GM19397 (cell line): ENCODE measurements around the gene EVX1.

Experiments
- ATAC-seq: cut with Tn5 transposase; IDR thresholded peaks from one replicate; pipeline ENCODE4 v1.9.1; 2021; ENCODE audit warnings: mild to moderate bottlenecking, moderate library complexity; ENCODE audit not compliant: unreplicated experiment

Gene EVX1

GRCh38 chr7:27224983-27225934, 17.3 kb upstream of the EVX1 start:
- ATAC-seq, result no peak

DNA sequence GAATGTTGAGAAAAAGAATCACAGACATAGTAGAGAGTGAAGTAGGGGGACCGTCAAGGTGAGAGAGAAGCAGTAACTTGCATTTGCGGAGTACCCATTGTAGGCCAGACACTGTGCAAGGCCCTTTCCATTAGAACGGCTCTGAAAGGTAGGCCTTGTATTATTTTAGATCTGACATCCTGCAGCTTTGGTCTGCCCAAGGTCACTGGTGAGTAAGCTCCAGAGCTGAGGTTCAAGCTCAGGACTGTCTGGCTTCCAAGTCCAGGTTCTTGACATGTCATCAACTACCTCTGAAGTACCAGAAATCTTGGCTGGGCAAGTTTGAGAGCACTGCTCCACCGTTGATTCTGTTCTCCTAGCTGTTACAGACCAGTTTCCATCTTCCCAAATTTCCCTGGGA, 13.2 kb upstream of the EVX1 start:
- ATAC-seq, result no peak

DNA sequence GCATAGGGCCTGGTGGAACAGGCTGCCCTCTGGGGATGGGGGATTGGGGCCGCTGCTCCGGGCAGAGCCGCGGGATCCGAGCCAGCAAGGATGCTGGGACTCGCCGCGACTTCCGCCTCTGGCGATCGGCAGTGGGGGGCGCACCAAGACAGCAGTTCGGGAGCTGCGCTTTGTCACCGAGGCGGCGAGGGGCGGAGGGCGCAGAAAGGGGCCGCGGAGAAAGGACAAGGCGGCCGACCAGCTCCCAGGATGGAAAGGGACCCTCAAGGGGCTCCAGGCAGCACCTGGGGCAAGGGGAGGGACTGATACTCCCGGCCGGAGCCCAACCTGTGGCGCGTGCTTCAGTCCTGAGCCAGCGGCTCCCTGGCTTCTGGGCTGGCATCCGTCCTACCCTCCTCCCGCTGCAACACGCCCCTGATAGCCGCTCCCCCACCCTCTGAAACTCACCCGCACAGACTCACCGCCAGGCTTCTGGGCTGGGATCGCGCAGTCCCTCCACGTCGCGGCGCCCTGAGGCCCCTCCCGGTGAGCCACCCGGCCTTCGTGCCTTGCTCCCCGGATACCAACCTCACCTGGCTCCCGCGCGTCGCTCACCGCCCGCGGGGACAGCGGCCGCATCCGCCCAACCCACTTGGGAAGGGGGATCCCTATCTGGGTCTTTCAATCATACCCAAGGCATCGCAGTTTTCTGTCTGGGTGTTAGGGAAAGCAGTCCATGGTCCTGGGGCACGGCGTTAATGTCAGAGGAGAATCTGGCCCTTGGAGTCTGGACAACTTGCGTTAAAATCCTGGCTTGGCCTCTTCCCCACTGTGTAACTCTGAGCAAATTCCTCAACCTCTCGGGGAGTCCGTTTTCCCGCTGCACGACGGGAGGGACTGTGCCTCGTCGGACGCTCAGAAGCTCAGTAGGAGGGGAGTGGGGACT, 7.0 kb upstream of the EVX1 start:
- ATAC-seq, result no peak

DNA sequence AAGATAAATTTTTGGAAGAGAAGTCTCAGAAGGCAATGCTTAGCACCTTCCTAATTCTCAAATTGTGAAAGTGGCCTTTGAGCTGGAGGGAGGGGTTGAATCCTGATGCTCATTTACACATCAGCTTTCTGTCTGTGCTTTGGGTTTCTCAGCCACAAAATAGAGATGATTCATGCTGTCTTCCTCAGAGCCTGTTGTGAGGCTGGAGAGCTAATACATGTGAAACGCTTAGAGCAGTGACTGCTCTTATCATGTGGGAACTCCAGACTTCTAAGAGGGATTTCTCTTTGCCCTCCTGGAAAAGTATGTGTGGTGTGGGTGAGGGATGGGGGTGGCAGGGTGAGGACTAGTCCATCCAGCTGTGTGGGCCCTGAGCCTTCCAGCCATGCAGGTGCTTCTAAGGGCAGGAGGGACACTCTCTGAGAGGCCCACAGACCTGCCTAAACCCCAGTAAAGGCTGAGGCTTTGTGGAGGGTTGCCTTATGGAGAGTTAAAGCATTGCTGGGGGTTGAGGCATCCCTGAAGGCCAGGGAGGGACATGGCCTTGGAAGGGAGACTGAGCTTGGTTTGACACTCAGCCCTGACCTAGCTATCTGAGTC, 4.8 kb upstream of the EVX1 start:
- ATAC-seq, result no peak

- no peak for ATAC-seq
Observed at GRCh38 chr7:27238979-27239386, 3.6 kb upstream of the EVX1 start.

DNA sequence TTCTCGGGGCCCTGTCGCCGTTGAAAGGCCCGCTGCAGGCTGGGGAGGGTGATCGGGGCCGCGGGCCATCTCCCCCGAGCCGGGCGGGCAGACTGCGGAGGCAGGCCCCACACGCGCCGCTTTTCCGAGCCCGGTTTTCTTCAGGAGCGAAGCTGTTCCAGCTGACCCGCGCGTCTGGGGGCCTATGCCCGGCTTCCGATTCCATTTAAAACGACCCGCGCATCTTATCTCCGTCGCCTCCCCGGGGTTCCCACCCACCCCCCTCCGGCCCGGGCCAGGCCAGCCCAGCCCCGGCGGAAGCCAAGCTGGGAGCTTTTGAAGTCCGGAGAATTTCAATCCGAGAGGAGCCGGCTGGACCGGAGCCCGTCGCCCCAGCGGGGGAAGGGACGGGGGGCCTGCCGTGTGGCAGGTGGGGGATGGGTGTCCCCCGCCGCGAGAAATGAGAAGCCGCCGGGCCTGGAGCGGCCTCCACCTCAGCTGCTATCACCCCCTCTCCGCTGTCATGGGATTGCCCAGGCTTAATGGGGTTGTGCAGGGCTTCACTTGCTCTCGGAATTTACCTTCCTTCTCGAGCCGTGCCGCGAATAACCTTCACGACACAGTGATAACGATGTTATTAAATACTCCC, 3.1 kb upstream of the EVX1 start:
- ATAC-seq, result no peak

- no peak for ATAC-seq
Observed at GRCh38 chr7:27240015-27240731, 2.4 kb upstream of the EVX1 start.

- no peak for ATAC-seq
Observed at GRCh38 chr7:27241189-27242056, 1.2 kb upstream of the EVX1 start.

GRCh38 chr7:27242154-27242553, 448 bp upstream of the EVX1 start:
- ATAC-seq, result no peak

GRCh38 chr7:27243340-27244163, 950 bp downstream of the EVX1 start:
- ATAC-seq, result no peak

DNA sequence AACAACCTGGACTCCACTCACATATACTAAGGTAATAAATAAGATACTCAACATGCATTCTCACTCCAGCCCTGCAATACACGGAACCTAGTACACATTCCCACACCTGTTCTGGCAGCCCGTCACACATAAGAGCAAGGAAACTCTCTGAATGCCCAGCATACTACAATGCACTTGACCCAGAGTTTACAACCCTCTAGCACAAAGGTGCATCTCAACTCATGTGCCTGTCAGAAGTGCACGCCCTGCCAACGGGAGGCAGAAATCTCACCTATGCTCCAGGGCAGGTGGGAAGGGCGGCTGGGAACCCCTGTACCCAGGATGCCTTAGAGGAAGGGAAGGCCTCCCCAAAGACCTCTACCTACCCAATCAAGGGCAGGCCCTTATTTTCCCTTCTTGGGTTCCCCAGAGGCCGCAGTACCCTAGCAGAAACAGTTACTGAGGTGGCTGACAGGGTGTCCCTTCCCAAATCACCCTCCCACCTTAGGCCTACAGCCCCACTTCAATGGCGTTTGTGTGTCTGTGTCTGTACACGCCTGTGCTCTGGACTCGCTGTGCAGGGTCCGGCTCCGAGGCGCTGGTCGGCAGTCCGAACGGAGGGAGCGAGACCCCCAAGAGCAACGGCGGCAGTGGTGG, 2.0 kb downstream of the EVX1 start:
- ATAC-seq, result no peak

GRCh38 chr7:27245124-27245797, 2.7 kb downstream of the EVX1 start:
- no peak for ATAC-seq

DNA sequence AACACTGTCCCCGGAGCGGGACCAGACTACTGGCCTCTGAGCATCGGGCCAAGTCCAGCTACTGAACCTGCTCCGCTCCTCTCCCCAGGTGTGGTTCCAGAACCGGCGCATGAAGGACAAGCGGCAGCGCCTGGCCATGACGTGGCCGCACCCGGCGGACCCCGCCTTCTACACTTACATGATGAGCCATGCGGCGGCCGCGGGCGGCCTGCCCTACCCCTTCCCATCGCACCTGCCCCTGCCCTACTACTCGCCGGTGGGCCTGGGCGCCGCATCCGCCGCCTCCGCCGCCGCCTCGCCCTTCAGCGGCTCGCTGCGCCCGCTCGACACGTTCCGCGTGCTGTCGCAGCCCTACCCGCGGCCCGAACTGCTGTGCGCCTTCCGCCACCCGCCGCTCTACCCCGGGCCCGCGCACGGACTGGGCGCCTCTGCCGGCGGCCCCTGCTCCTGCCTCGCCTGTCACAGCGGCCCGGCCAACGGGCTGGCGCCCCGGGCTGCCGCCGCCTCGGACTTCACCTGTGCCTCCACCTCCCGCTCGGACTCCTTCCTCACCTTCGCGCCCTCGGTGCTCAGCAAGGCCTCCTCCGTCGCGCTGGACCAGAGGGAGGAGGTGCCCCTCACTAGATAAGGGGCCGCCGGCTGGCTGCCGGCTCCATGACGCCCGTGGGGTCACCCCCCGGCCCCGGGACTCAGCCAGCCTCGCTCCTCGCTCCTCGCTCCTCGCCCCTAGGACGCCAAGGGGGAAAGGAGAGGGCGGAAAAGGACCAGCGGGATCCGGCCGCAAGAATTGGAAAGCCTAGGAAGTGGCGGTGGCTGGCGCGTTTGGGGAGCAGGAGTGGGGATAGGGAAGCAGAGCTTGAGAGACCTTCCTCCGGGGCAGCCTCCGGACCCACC, 3.4 kb downstream of the EVX1 start:
- no peak for ATAC-seq

GRCh38 chr7:27247000-27247399, 4.4 kb downstream of the EVX1 start:
- ATAC-seq, result no peak

- ATAC-seq, result no peak
Observed at GRCh38 chr7:27247452-27248426, 5.1 kb downstream of the EVX1 start.
